MM.1S (cell line): ENCODE results near the gene ELMO1.

ENCODE experiments used
- DNase-seq: peaks from one replicate; pipeline ENCODE4 v3.0.0-alpha.2; 2015
- H2AFZ ChIP-seq: fragments of 300-600 bp; sonication (generic); 2 replicates; pipeline ENCODE4 v1.6.0; 2016; ENCODE audit warnings: antibody characterized with exemption, low read length
- H3F3A ChIP-seq: fragments of 300-600 bp; sonication (generic); 2 replicates; pipeline ENCODE4 v1.6.1; 2016; ENCODE audit warnings: mild to moderate bottlenecking, antibody characterized with exemption, low read length, moderate library complexity, mixed read lengths; ENCODE audit not compliant: insufficient read depth
- H3K27ac ChIP-seq: fragments of 300-600 bp; sonication (generic); 2 replicates; pipeline ENCODE4 v1.5.1; 2016; ENCODE audit warnings: mild to moderate bottlenecking, low read length
- H3K27me3 ChIP-seq: fragments of 300-600 bp; sonication (generic); replicated peaks from 2 replicates; pipeline ENCODE4 v1.6.0; 2016; ENCODE audit warnings: low read length; ENCODE audit not compliant: insufficient read depth
- H3K36me3 ChIP-seq: fragments of 300-600 bp; sonication (generic); replicated peaks from 2 replicates; pipeline ENCODE4 v1.6.1; 2016; ENCODE audit warnings: mild to moderate bottlenecking, low read length, mixed read lengths; ENCODE audit not compliant: insufficient read depth
- H3K4me1 ChIP-seq: fragments of 300-600 bp; sonication (generic); 2 replicates; pipeline ENCODE4 v1.6.1; 2016; ENCODE audit warnings: low read length, mixed read lengths
- H3K4me2 ChIP-seq: fragments of 300-600 bp; sonication (generic); 2 replicates; pipeline ENCODE4 v1.6.0; 2016; ENCODE audit warnings: low read depth, low read length
- H3K4me3 ChIP-seq: fragments of 300-600 bp; sonication (generic); 2 replicates; pipeline ENCODE4 v1.5.1; 2016; ENCODE audit warnings: low read length, mixed read lengths
- H3K79me2 ChIP-seq: fragments of 300-600 bp; sonication (generic); 2 replicates; pipeline ENCODE4 v1.6.1; 2016; ENCODE audit warnings: mixed run types, low read length, mixed read lengths
- H3K9ac ChIP-seq: fragments of 300-600 bp; sonication (generic); 2 replicates; pipeline ENCODE4 v1.6.1; 2016; ENCODE audit warnings: low read length, mixed read lengths
- H3K9me2 ChIP-seq: fragments of 300-600 bp; sonication (generic); replicated peaks from 2 replicates; pipeline ENCODE4 v1.6.1; 2016; ENCODE audit warnings: mild to moderate bottlenecking, low read length, mixed read lengths; ENCODE audit not compliant: insufficient read depth
- H3K9me3 ChIP-seq: fragments of 300-600 bp; sonication (generic); replicated peaks from 2 replicates; pipeline ENCODE4 v1.6.1; 2016; ENCODE audit warnings: mild to moderate bottlenecking, low read length, mixed read lengths; ENCODE audit not compliant: insufficient read depth
- H4K20me1 ChIP-seq: fragments of 300-600 bp; sonication (generic); 2 replicates; pipeline ENCODE4 v1.6.1; 2016; ENCODE audit warnings: mild to moderate bottlenecking, low read length, moderate library complexity, mixed read lengths; ENCODE audit not compliant: insufficient read depth
- EZH2 ChIP-seq: fragments of 300-600 bp; sonication (generic); optimal IDR thresholded peaks from 2 replicates; pipeline ENCODE3; 2017; ENCODE audit warnings: low read depth, mild to moderate bottlenecking, antibody characterized with exemption, low read length, mixed read lengths
- EZH2phosphoT487 ChIP-seq: fragments of 300-600 bp; sonication (generic); IDR thresholded peaks from 2 replicates; pipeline ENCODE4 v1.6.1; 2018; ENCODE audit warnings: antibody characterized with exemption, low read length
- TF ChIP-seq, protein P1 (sequence below): fragments of 300-600 bp; sonication (generic); IDR thresholded peaks from 2 replicates; pipeline ENCODE4 v1.5.1; 2016; ENCODE audit warnings: antibody characterized with exemption, low read length, mixed read lengths

The ELMO1 gene

DNA sequence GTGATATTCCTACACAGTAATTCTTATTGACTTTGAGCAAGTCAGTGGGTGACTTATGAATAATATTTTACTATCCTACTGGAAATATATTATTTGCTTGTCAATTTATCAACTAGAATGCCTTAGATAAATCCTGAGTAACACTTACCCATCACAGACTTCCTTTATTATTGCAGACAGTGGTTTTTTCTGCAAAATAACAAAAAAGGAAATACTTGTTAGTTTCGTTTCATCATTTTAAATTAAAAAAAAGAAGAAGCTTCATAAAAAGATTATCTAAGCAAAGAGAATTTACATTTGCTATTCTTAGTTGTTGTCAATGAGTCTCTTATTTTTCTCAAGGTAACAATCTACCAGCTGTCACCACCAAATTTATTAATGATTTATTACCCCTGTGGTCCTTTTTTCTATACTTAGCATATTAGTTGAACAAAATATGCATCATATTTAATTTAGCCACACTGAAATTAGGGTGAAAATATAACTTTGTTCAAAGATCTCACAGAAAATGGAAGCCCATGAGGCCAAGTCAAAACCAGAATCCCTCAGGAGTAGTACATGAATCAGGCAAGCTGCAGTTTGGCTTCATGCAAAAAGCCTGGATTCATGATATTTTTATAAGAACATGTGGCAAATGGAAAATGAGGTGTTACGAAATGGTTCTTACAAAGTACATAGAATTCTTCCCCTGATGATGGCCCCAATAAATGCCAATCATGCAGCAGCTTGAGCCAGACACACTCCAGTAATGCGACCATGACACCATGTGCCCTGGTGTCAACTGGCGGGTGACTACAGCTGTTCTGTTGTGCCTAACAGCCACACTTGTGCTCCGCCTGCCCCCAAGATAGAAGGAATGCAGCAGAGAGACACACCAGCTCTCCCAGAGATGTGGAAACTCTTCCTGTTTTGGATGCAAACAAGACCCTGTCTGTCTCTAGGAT, 132.6 kb downstream of the ELMO1 start:
- DNase-seq: no peak
- H3K27me3 ChIP-seq: no peaks in the 10 kb centered on the region
- no peak overlapping the region for H3K27ac ChIP-seq
- H3K36me3 ChIP-seq: peaks cover 19% of the 10 kb centered on the region
- H3K4me3 ChIP-seq: no peak overlapping the region
- TF ChIP-seq EZH2: no peak
- TF ChIP-seq, protein P1, sequence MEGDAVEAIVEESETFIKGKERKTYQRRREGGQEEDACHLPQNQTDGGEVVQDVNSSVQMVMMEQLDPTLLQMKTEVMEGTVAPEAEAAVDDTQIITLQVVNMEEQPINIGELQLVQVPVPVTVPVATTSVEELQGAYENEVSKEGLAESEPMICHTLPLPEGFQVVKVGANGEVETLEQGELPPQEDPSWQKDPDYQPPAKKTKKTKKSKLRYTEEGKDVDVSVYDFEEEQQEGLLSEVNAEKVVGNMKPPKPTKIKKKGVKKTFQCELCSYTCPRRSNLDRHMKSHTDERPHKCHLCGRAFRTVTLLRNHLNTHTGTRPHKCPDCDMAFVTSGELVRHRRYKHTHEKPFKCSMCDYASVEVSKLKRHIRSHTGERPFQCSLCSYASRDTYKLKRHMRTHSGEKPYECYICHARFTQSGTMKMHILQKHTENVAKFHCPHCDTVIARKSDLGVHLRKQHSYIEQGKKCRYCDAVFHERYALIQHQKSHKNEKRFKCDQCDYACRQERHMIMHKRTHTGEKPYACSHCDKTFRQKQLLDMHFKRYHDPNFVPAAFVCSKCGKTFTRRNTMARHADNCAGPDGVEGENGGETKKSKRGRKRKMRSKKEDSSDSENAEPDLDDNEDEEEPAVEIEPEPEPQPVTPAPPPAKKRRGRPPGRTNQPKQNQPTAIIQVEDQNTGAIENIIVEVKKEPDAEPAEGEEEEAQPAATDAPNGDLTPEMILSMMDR: no peak
- TF ChIP-seq EZH2phosphoT487: no peak
- H3F3A ChIP-seq: no peaks in the 10 kb centered on the region
- no peaks in the 10 kb centered on the region for H3K9me2 ChIP-seq
- H2AFZ ChIP-seq: no peak overlapping the region
- no peaks in the 10 kb centered on the region for H3K4me1 ChIP-seq
- H3K9me3 ChIP-seq: no peaks in the 10 kb centered on the region
- 0 out of 2 replicates have a peak, but pooled peaks cover 10% of the 10 kb centered on the region for H4K20me1 ChIP-seq
- H3K9ac ChIP-seq: no peak overlapping the region
- peaks cover 98% of the 10 kb centered on the region for H3K79me2 ChIP-seq
- no peak overlapping the region for H3K4me2 ChIP-seq

DNA sequence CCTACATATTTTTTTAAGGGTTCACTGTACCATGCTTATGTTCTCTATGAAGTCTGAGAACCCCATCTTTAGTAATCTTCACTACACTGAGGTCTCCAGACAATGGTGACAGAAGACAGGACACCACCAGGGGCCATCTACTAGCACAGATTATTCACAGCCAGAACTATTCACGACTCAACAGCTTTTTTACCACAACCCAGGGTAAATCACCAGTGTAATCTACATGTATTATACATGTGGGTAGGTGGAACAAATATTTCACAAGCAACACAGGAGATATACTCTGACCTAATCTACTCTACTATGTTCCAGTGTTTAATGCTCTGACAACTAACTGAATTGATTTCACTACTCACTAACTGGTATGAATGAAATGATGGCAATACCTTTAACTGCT, 136.1 kb downstream of the ELMO1 start:
- Histone ChIP-seq H3K9me2 (no peaks in the 10 kb centered on the region), H4K20me1 (0 out of 2 replicates have a peak, but pooled peaks cover 4% of the 10 kb centered on the region), H3K4me3 (no peak overlapping the region), H2AFZ (no peak overlapping the region), H3K36me3 (peaks cover 26% of the 10 kb centered on the region), H3F3A (no peaks in the 10 kb centered on the region), H3K4me2 (no peak overlapping the region), H3K79me2 (peaks cover 93% of the 10 kb centered on the region), H3K27me3 (no peaks in the 10 kb centered on the region), H3K9ac (no peak overlapping the region), H3K9me3 (no peaks in the 10 kb centered on the region), H3K4me1 (no peaks in the 10 kb centered on the region), H3K27ac (no peak overlapping the region)
- no peak for DNase-seq
- TF ChIP-seq, protein P1: no peak
- TF ChIP-seq EZH2phosphoT487: no peak

DNA sequence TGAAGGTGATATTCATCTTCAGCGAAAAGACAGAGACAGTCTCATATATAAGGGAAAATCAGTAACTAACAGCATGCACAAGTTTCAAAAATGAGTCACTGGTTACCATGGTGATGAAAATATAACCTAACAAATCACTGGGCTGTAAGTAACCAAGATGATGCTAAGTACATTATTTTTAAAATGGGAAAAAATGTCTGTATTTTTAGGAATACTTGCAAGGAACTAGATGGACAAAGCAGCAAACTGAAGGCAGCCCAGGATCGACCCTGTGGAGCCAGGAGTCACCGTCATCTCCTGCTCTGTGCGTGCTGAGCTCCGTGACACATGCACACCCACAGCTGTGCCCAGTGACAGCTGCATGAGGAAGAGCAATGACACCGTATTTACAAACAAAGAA, 137.3 kb downstream of the ELMO1 start:
- Histone ChIP-seq H3F3A (no peaks in the 10 kb centered on the region), H3K9me3 (no peaks in the 10 kb centered on the region), H3K27ac (no peak overlapping the region), H3K9me2 (no peaks in the 10 kb centered on the region), H3K4me2 (no peak overlapping the region), H3K9ac (no peak overlapping the region), H3K27me3 (no peaks in the 10 kb centered on the region), H3K4me1 (no peaks in the 10 kb centered on the region), H2AFZ (no peak overlapping the region), H3K36me3 (peaks cover 24% of the 10 kb centered on the region), H4K20me1 (0 out of 2 replicates have a peak, but pooled peaks cover under 1% of the 10 kb centered on the region), H3K79me2 (peaks cover 95% of the 10 kb centered on the region), H3K4me3 (no peak overlapping the region)
- no peak for DNase-seq
- TF ChIP-seq, protein P1: no peak
- TF ChIP-seq EZH2 (no peak), EZH2phosphoT487 (no peak)
